VCaP (cell line): ENCODE data around the gene GHRL.
A peak's percentile ranks its signal among the peaks of the same experiment; 100 is the strongest.

Experiments
- H3K27ac ChIP-seq: fragments of 450-650 bp; 2 replicates; pipeline ENCODE4 v1.5.1; 2017
- TF ChIP-seq, protein P1 (sequence below): fragments of 450-650 bp; conservative IDR thresholded peaks from 2 replicates; pipeline ENCODE4 v1.5.1; 2017; ENCODE audit warnings: mild to moderate bottlenecking, moderate library complexity

The GHRL gene

DNA sequence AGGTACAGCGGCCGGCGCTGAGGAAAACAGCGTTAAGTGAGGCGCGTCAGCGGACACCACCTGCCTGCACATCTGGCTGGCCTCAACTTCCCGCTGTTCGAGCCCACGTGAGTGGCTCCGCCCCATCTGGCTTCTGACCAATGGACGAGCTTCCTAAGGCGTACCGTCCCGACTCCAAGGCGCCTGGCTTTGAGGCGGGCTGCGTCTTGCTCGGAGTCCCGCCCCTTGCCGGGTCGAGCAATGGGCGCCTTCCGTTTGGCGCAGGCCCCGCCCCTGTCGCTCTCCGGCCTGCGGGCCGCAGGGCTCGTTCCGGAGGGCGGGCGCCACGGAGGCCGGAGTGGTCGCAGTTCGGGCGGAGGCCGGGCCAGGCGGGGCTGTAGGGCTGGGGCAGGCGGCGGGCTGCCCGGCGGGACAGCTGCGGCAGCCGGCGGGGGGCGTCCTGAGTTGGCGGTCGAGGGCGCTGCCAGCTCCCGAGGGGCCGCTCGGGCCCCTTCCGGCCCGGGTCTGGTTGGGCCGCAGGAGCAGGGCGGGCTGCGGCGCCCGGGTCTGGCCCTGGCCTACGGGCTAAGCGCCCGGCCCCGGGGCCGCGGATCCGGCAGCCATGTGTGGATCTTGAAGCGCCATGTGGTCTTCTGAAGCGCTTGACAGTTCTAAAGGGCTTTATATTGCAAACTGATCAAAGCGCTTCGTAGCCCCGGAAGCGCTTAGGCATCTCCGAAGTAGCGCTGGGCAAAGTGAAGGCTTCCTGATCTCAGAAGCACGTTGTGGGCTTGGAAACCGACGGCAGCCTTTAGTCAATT, 44.4 kb downstream of the GHRL start, which contains the start of gene TATDN2:
TATDN2 (plus strand) TSS at position 276 of the 800 bp plus-strand sequence. CDS start 742 bp downstream, outside the sequence.
- H3K27ac ChIP-seq: peak within 1 kb of the TSS; percentile 87
- TF ChIP-seq, protein P1, sequence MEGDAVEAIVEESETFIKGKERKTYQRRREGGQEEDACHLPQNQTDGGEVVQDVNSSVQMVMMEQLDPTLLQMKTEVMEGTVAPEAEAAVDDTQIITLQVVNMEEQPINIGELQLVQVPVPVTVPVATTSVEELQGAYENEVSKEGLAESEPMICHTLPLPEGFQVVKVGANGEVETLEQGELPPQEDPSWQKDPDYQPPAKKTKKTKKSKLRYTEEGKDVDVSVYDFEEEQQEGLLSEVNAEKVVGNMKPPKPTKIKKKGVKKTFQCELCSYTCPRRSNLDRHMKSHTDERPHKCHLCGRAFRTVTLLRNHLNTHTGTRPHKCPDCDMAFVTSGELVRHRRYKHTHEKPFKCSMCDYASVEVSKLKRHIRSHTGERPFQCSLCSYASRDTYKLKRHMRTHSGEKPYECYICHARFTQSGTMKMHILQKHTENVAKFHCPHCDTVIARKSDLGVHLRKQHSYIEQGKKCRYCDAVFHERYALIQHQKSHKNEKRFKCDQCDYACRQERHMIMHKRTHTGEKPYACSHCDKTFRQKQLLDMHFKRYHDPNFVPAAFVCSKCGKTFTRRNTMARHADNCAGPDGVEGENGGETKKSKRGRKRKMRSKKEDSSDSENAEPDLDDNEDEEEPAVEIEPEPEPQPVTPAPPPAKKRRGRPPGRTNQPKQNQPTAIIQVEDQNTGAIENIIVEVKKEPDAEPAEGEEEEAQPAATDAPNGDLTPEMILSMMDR: no peak

DNA sequence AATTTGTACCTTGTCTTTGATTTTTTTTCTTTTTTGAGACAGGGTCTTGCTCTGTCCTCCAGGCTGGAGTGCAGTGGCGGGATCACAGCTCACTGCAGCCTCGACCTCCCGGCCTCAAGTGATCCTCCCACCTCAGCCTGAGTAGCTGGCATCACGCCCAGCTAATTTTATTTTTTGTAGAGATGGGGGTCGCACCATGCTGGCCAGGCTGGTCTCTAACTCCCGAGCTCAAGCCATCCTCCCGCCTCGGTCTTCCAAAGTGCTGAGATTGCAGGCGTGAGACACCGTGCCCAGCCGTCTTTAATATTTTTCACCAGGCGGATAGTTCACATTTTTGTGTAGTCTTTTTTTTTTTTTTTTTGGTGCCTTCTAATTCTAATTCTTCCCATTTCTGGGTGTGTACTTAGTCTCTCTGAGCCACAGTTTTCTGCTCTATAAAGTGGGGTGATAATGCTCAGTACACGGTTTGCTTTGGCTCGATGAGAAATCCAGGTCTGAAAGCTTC, 45.0 kb downstream of the GHRL start:
- peak overlapping the region; percentile 87 for H3K27ac ChIP-seq
- TF ChIP-seq, protein P1: no peak

DNA sequence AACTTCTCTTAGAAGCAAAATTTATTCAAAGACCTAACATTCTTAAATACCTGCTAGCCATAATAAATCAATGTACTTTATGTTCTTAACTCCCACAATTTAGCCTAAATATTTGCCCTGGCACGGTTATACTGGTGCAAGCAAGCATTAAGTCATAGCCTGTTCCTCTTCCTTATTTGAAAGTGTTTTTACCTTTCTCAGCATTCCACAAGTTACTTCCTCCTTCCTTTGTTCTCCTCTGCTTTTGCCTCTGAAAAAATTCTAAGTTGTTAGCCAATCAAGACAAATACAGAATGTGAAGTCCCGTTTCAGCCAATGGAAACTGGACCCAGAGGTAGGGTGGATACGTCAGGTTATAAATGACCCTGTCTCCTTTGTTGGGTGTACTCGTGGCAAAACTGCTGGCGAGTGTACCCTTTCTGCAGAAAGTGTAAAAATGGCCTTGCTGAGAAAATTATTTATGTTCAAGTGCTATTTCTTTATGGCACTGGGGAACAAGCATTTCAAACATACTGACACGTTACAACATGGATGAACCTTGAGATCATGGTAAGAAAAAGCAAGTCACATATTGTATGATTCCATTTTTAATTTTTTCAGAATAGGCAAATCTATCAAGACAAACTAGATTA, 47.5 kb downstream of the GHRL start:
- H3K27ac ChIP-seq: no peak overlapping the region
- TF ChIP-seq, protein P1: no peak

DNA sequence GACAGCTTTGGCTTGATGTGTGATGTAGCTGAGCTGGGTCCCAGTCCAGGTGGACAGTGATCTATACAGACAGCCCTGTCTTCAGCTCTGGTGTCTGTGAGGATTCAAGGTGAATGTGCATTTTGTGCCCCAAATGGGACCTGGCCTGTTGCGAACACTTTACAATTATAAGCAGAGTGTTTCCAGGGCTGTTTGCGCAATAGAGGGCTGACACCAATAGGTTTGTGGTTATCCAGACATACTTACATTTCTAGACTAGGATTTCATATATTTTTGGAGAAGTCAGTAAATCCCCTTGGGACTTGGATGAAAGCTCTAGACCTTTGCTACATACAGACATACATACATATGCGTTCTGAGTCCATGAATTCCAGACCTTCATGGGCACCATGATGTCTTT, 48.7 kb downstream of the GHRL start:
- H3K27ac ChIP-seq: no peak overlapping the region
- TF ChIP-seq, protein P1: no peak

DNA sequence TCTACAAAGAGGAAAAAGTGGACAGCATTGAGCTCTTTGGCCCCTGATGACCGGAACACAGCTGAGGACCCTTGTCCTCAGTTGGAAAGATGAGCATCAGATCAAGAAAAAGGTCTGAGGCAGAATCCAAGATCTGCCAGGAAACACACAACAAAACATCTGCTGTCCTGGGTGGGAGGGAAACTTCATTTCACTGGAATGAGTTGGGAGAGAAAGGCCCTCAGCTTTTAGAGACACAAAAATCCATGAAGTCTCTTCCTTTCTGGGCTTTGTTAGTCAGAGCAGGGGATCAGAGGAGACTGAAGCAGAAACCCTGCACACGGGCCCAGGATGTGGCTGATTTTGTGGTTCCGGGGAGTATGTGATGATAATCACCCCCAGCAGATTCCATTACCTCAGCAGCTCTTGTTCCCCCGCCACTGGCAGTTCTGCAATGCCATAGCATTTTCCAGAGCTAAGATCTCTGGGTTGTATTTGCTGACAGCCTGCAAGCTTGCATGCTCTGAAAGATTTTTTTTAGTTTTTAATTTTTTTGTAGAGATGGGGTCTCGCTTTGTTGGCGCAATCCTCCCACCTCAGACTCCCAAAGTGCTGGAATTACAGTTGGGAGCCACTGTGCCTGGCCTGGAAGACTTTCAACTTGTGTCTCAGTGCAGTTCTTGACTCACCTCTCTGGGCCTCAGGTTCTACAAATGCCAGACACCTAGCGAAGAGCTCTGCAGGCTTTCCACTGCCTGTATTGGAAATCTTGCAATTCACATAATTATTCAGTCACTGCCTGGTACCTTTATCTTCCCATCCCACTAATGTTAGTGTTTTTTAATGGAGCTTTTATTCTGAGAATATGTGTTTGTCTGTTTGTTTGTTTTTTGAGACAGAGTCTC, 50.3 kb downstream of the GHRL start:
- TF ChIP-seq, protein P1: no peak
- H3K27ac ChIP-seq: no peak overlapping the region

DNA sequence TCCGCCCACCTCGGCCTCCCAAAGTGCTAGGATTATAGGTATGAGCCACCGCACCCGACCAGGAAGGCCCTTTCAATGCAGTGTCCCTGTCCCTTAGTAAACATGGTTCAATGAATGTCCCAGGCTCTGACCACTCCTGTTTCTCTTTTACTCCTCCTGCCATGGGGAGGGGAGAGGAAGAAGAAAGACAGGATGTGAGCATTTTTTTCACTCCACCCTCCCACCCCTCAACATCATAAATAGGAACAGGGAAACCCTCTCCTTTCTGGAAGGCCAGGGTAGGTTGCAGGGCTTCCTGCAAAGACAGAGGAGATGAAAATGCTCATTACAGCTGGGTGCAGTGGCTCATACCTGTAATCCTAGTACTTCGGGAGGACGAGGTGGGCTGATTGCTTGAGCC, 51.9 kb downstream of the GHRL start:
- H3K27ac ChIP-seq: no peak overlapping the region
- TF ChIP-seq, protein P1: no peak
